ENCODE results near the gene TBC1D1.

- TF ChIP-seq POLR2A (IDR thresholded peaks at IDR 0.05), result no peak
- TF ChIP-seq, protein P1, sequence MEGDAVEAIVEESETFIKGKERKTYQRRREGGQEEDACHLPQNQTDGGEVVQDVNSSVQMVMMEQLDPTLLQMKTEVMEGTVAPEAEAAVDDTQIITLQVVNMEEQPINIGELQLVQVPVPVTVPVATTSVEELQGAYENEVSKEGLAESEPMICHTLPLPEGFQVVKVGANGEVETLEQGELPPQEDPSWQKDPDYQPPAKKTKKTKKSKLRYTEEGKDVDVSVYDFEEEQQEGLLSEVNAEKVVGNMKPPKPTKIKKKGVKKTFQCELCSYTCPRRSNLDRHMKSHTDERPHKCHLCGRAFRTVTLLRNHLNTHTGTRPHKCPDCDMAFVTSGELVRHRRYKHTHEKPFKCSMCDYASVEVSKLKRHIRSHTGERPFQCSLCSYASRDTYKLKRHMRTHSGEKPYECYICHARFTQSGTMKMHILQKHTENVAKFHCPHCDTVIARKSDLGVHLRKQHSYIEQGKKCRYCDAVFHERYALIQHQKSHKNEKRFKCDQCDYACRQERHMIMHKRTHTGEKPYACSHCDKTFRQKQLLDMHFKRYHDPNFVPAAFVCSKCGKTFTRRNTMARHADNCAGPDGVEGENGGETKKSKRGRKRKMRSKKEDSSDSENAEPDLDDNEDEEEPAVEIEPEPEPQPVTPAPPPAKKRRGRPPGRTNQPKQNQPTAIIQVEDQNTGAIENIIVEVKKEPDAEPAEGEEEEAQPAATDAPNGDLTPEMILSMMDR (IDR thresholded peaks at IDR 0.05), result no peak
These were observed 206.9 kb downstream of the TBC1D1 start for GRCh38 chr4:38097818-38098217.
